HG02623 (cell line): ENCODE results near the gene CRYBG1.
"Not testable (repeated sequence)": the region's sequence is repeated elsewhere in the genome, so short reads cannot be mapped to it uniquely, and the experiment has no call there.

Source experiments
- ATAC-seq: cut with Tn5 transposase; IDR thresholded peaks from one replicate; pipeline ENCODE4 v1.9.1; 2021; ENCODE audit warnings: moderate library complexity; ENCODE audit not compliant: unreplicated experiment

The CRYBG1 gene

DNA sequence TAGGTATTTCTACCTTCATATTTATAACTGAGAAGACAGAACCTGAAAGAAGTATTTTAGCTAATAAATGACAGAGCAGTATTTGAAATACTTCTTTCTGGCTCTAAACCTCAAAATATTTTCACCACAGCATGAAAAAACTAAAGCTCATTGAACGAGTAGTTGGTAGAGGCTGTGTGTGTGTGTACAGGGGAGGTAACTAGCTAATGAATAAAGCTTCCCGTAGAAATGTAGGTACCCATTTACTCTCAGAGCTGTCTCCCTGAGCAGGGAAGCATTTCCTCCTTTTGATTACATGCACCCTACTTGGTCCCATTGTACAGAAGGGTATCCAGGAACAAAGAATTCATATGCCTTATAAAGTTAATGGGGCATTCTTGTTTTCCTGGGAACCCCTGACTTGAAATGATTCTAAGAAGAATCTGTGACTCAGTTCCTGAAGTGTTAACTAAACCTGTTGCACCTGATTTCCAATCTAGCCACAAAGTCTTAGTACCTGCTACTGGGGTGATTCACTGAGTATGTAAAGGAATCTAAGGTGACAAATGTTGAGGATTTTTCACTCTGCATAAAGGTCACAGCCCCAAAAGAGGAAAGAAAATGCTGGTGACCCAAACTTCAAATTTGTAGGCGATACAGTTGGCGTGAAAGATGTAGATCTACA, 12.5 kb downstream of the CRYBG1 start:
- no peak for ATAC-seq

DNA sequence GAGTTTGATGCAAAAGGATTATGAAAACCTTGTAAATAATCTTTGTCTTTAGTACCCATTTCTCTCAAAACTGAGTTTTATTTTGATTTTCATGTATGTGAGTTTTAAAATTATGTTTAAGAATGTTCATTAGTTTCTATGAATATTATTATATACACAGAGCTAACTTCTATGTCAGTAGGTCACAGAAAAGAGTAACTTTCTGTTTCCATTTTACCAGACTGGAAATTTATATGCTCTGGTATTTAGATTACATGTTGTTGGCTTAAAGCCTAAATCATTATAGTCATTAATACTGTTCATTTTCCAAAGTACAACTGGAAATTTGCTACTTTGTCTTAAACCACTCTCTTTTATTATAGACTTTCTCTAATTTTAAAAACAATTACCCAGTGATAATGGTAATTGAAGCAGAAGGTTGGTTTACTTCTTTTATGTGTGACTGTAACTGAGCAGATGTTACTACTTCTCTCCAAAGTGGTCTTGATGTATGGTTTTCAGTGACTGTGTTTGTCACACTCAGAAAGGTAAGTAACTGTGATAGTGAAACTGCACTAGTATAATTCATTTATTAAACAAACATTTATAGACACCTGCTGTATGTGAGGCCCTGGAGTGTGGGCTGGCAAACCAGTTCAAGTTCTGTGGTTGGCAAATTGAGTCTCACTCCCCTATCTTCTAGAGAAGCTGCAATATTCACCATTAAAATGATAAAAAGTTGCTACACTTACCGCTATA, 13.2 kb downstream of the CRYBG1 start:
- ATAC-seq: no peak

GRCh38 chr6:106377061-106377540, 16.6 kb downstream of the CRYBG1 start:
- ATAC-seq: no peak

- ATAC-seq: no peak
These were observed 19.4 kb downstream of the CRYBG1 start for GRCh38 chr6:106379951-106380350.

- no peak for ATAC-seq
These were observed 19.9 kb downstream of the CRYBG1 start for GRCh38 chr6:106380407-106380806.

- ATAC-seq: no peak
These were observed 20.7 kb downstream of the CRYBG1 start for GRCh38 chr6:106381223-106381622.

GRCh38 chr6:106381881-106382280, 21.4 kb downstream of the CRYBG1 start:
- no peak for ATAC-seq

DNA sequence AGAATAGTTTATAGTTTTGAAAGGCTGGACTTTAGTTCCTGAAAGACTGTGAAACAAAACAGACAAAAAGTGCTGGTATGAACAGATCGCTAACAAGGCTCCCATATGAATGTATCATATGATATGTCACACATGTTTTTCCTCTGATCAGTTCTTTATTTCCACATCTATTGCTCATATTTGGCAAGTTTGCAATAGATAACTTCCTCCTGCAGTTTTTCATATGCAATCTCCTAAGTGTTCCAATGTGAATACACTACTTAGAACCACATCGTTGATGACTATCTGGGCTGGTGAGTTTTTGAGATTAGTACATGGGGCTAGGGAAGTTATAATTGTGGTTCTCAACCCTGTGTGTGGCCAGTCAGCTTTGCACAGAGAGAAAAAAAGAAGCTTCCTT, 23.1 kb downstream of the CRYBG1 start:
- ATAC-seq: no peak

DNA sequence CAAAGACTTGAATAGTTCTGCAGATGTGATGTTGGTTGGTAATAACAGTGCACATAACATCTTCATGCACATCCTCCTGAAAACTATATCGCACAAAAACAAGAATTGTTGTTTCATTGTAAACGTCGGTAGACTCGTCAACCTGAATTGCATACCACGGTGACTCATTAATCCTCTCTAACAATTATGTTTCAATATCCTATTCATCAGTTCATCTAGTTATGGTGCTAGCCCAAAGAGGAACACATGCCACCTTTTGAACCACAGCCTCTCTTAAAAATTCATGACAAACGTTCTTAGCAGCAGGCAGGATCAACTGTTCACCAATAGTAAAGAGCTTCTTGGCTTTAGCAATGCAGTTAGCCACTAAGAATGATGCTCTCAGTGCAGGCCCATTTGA, 25.0 kb downstream of the CRYBG1 start:
- ATAC-seq: no peak

- no peak for ATAC-seq
These were observed 27.4 kb downstream of the CRYBG1 start for GRCh38 chr6:106387875-106388274.

DNA sequence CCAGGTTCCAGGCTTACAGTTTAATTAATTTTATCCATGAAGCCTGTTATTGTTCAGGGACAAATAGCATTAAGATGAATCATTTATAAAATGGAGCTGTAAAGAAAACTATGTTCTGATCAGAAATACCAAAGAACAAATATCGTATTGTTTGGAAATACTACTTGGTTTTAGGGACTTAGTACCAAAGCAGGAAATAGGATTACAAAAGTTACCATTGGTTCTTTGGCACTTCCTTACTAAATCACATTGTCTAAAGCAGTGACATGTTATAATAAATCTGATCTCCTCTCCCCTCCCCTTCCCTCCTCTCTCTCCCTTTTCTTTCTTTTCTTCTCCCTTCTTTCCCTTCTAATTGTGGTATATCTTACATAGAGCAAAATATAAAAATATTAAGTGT, 29.6 kb downstream of the CRYBG1 start:
- no peak for ATAC-seq

DNA sequence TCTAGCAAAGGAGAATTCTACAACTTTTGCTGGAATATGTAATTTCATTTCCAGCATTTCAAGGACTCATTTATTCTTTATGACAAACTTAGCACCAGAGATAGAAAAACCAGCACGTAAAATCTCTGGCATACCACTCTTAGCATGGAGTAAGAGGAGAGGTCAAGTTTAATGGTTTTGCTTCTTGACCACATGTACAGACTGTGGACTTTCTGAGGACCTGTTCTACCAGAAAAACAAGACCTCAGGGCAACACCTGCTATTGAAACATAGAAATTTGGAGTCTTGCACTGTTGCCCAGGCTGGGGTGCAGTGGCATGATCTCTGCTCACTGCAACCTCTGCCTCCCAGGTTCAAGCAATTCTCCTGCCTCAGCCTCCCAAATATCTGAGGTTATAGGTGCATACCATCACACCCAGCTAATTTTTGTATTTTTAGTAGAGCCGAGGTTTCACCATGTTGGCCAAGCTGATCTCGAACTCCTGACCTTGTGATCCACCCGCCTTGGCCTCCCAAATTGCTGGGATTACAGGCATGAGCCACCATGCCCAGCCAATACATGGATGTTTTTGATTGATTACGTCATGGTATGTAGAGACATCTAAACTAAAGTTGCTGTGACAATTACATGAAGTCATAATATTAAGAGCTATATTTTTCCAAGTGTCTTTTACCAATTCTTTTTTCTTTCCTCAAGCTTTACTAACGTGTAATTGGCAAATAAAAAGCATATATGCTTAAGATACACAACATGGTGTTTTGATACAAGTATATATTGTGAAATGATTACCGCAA, 36.1 kb downstream of the CRYBG1 start:
- no peak for ATAC-seq

- no peak for ATAC-seq
These were observed 36.9 kb downstream of the CRYBG1 start for GRCh38 chr6:106397431-106397830.

DNA sequence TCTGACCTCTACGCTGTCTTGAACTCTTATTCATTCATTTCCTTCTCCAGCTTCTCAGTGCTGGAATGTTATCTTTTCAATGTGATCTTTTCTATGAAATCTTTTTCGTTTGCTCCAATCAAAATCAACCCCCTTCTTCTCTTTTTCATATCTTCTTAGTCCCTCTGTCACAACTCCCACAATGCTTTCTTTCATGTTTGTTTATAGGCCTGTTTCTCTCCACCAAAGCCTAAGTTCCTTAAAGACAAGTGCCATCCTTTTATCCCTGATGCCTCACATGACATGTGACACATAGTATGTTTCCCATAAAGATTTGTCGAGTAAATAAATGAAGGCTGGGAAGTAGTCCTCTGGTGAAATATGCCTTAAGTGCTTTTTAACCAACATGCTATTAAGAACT, 38.1 kb downstream of the CRYBG1 start:
- ATAC-seq: no peak

DNA sequence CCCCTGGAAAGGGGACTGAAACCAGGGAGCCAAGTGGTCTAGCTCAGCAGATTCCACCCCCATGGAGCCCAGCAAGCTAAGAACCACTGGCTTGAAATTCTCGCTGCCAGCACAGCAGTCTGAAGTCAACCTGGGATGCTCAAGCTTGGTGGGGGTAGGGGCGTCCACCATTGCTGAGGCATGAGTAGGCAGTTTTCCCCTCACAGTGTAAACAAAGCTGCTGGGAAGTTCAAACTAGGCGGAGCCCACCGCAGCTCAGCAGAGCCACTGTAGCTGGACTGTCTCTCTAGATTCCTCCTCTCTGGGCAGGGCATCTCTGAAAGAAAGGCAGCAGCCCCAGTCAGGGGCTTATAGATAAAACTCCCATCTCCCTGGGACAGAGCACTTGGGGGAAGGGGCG, 44.5 kb downstream of the CRYBG1 start:
- not testable (repeated sequence) for ATAC-seq

- ATAC-seq: no peak
These were observed 50.5 kb downstream of the CRYBG1 start for GRCh38 chr6:106411056-106411455.

- ATAC-seq: no peak
These were observed 51.2 kb downstream of the CRYBG1 start for GRCh38 chr6:106411643-106412200.

DNA sequence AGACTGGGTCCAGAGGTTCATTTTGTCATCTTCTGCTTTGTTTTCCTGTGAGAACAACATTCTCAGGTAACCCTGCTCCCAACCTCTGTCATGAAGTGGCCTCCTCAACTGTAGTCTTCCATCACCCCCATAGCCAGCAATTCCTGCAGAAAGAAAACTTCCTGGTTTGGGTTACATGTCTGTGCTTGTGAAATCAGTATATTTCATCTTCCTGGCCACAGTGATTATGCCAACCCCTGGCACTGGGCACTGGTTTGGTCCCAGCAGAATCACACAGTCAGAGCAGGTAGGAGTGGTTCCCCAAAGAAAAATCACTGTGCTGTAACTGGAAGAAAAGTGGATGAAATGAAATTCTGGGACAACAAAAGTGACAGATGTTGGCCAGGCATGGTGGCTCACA, 52.5 kb downstream of the CRYBG1 start:
- no peak for ATAC-seq

DNA sequence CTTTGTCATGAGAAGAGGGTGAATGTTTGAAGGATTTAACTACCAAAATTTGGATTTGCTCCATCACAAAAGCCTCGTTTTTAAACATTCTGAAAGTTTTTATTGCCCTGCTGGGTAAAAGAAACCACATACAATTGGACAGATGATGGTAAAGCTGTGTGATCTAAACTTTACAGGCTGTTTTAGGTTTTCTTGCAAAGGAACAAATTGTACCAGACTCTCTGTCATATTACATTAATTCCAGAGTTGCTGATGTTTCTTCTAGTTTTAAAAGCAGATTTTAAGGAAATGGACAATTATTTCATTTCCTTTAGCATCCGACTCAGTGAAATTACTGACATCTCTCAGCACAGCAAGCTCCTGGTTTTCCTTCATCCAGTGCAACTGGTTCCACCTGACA, 53.2 kb downstream of the CRYBG1 start:
- ATAC-seq: no peak

DNA sequence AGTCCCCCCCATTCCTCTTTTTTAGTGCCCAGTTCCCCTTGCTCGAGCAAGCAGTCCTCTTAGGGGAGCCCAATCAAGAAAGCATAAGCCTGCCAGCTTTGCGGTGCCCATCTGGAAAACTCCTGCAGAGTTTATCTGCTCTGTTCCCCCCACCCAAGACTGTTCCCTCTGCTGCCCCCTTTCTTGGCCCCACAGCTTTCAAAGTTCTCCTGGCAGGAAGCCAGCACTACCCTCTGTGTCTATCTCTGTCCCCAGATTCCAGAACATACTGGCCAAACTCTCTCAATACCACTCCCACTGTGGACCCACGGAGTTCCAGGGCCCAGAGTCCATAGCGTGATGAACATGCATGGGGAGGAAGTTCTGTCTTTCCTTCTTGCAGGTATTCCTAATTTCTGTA, 55.4 kb downstream of the CRYBG1 start:
- ATAC-seq: no peak

- ATAC-seq: no peak
These were observed 57.1 kb downstream of the CRYBG1 start for GRCh38 chr6:106417572-106418147.
